SK-N-MC (cell line): Measurements from ENCODE around the gene CDH4.

ENCODE experiments used
- EZH2 ChIP-seq: fragments of 200-600 bp; sonication (generic); IDR thresholded peaks from one replicate; pipeline ENCODE4 v1.6.1; 2017; ENCODE audit warnings: antibody characterized with exemption
- FOXP2 ChIP-seq: optimal IDR thresholded peaks from 2 replicates; pipeline ENCODE3; 2011; ENCODE audit warnings: mild to moderate bottlenecking, moderate library complexity; ENCODE audit not compliant: insufficient read depth; ENCODE audit errors: extremely low read length, control extremely low read depth
- POLR2AphosphoS5 ChIP-seq: IDR thresholded peaks from 2 replicates; pipeline ENCODE4 v1.6.1; 2012; ENCODE audit warnings: mild to moderate bottlenecking, low read depth, low read length, borderline replicate concordance

DNA sequence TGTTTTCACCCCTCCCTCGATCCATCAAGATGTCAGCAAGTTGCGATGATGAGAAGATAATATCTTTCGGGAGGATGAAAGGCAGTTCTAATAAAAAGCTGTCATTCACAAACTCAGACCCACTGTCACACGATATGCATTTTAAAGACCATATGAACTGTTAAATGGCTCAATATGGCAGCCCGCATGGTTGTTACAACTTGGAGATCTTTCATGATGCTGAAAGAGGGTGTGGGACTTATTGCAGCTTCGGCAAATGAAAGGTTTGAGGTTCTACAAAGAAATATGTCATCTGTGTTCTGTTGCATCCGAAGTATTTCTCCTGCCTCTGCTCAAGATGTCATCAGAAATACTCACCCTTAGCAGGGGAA, 128.5 kb downstream of the CDH4 start:
- TF ChIP-seq FOXP2 = no peak
- no peak for TF ChIP-seq POLR2AphosphoS5
- TF ChIP-seq EZH2 = no peak
